GM21367 (cell line): ENCODE data around the gene ZNF74.
"Not testable (repeated sequence)": the region's sequence is repeated elsewhere in the genome, so short reads cannot be mapped to it uniquely, and the experiment has no call there.

Experiments used
- ATAC-seq: cut with Tn5 transposase; IDR thresholded peaks from one replicate; pipeline ENCODE4 v1.9.1; 2021; ENCODE audit not compliant: unreplicated experiment

ZNF74 gene

GRCh38 chr22:20393705-20394476, at the start of gene ZNF74:
Gene ZNF74 (plus strand): TSS chr22:20394151. CDS start chr22:20394629, 478 bp downstream.
- ATAC-seq: no peak

- ATAC-seq: not testable (repeated sequence)
These were observed 47.4 kb upstream of the ZNF74 start for GRCh38 chr22:20346553-20346952.

GRCh38 chr22:20352536-20352935, 41.4 kb upstream of the ZNF74 start:
- not testable (repeated sequence) for ATAC-seq

- no peak for ATAC-seq
These were observed 39.5 kb upstream of the ZNF74 start for GRCh38 chr22:20354238-20354975.

- not testable (repeated sequence) for ATAC-seq
These were observed 37.9 kb upstream of the ZNF74 start for GRCh38 chr22:20355939-20356636.

- ATAC-seq: not testable (repeated sequence)
These were observed 37.0 kb upstream of the ZNF74 start for GRCh38 chr22:20356906-20357305.

- ATAC-seq: not testable (repeated sequence)
These were observed 36.0 kb upstream of the ZNF74 start for GRCh38 chr22:20357967-20358366.

- ATAC-seq: not testable (repeated sequence)
These were observed 35.3 kb upstream of the ZNF74 start for GRCh38 chr22:20358503-20359239.

GRCh38 chr22:20360261-20360660, 33.7 kb upstream of the ZNF74 start:
- not testable (repeated sequence) for ATAC-seq

- ATAC-seq: not testable (repeated sequence)
These were observed 32.8 kb upstream of the ZNF74 start for GRCh38 chr22:20360866-20361751.

- not testable (repeated sequence) for ATAC-seq
These were observed 32.2 kb upstream of the ZNF74 start for GRCh38 chr22:20361752-20362229.

- ATAC-seq: not testable (repeated sequence)
These were observed 31.5 kb upstream of the ZNF74 start for GRCh38 chr22:20362403-20362802.

GRCh38 chr22:20364335-20365260, 29.4 kb upstream of the ZNF74 start:
- ATAC-seq: not testable (repeated sequence)

- ATAC-seq: not testable (repeated sequence)
These were observed 27.1 kb upstream of the ZNF74 start for GRCh38 chr22:20366841-20367240.

- ATAC-seq: not testable (repeated sequence)
These were observed 25.1 kb upstream of the ZNF74 start for GRCh38 chr22:20368875-20369274.

- not testable (repeated sequence) for ATAC-seq
These were observed 22.3 kb upstream of the ZNF74 start for GRCh38 chr22:20371687-20372086.

- not testable (repeated sequence) for ATAC-seq
These were observed 21.5 kb upstream of the ZNF74 start for GRCh38 chr22:20372406-20372854.

GRCh38 chr22:20373195-20373706, 20.7 kb upstream of the ZNF74 start:
- not testable (repeated sequence) for ATAC-seq
